ENCODE results near the gene CSNK1G2. TPM values are rescaled to one million over a fixed set of nuclear protein-coding genes. Genes with fewer than 3 reads are reported as not detected.

The CSNK1G2 gene
- total RNA-seq, 1 experiment from 2014 or later = 100.0 TPM

DNA sequence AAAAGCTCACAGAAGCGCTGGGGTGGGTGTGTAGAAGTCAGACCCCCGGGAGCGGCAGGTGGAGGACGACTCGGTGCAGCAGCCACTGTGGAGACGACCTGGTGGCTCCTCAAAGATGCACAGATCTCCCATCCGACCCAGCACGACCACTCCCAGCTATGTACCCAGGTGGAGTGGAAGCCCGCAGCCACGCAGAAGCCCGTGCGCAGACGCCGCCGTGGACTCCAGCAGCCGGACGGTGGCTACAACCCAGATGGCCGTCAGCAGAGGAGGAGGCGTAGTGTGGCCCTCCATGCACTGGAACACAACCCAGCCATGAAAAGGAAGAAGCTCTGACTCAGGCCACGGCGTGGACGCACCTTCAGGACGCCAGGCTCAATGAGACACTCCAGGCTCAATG lies 21.7 kb downstream of the CSNK1G2 start:
- Histone ChIP-seq H2AFZ (ENCODE audit: low read length) (no peak overlapping the region), H3K9me3 (ENCODE audit: control insufficient read depth, low read depth, low read length) (no peaks in the 10 kb centered on the region), H3K23me2 (ENCODE audit: insufficient read length, low read depth, low read length, poor library complexity, severe bottlenecking) (no peaks in the 10 kb centered on the region), H3K79me1 (ENCODE audit: insufficient read depth, low read depth, low read length, poor library complexity, severe bottlenecking) (peaks cover 6% of the 10 kb centered on the region), H2BK15ac (ENCODE audit: low read depth, low read length) (no peak overlapping the region), H3K9ac (ENCODE audit: extremely low read depth, insufficient read length, low read length) (no peak overlapping the region), H3K14ac (ENCODE audit: insufficient read depth, low read length) (no peak overlapping the region), H4K8ac (replicated peaks; ENCODE audit: insufficient read length, low read depth, low read length) (no peak overlapping the region), H3K4ac (ENCODE audit: low read depth, low read length) (no peak overlapping the region), H3T11ph (ENCODE audit: low read length) (no peak overlapping the region), H4K20me1 (ENCODE audit: control insufficient read depth, insufficient read depth, insufficient read length) (peaks cover 2% of the 10 kb centered on the region), H3K79me2 (ENCODE audit: insufficient read depth, low read length) (peaks cover 9% of the 10 kb centered on the region; the same call in 1 of the 2 replicates), H3K4me2 (ENCODE audit: insufficient read depth, insufficient read length, low read length) (no peak overlapping the region), H2BK20ac (ENCODE audit: low read depth, low read length, poor library complexity, severe bottlenecking) (no peak overlapping the region), H3K23ac (ENCODE audit: insufficient read length, low read depth, low read length) (no peak overlapping the region), H2BK12ac (ENCODE audit: insufficient read length, low read depth, low read length) (no peak overlapping the region), H3K27me3 (ENCODE audit: insufficient read depth, low read length) (no peaks in the 10 kb centered on the region), H3K27ac (ENCODE audit: insufficient read length, low read depth, low read length) (no peak overlapping the region), H2AK5ac (ENCODE audit: insufficient read length, low read length) (no peak overlapping the region), H2BK120ac (ENCODE audit: low read depth, low read length, poor library complexity, severe bottlenecking) (no peak overlapping the region), H3K56ac (ENCODE audit: insufficient read length, low read depth, low read length) (no peak overlapping the region), H2BK5ac (ENCODE audit: insufficient read length, low read length) (no peak overlapping the region), H3K18ac (ENCODE audit: insufficient read length, low read depth, low read length) (no peak overlapping the region), H4K91ac (ENCODE audit: insufficient read length, low read depth, low read length) (no peak overlapping the region), H4K5ac (ENCODE audit: insufficient read length, low read depth, low read length) (no peak overlapping the region), H3K4me1 (ENCODE audit: insufficient read depth, low read length) (no peaks in the 10 kb centered on the region)
- Mint-ChIP-seq H3K27me3 (ENCODE audit: low read depth) (no peaks in the 10 kb centered on the region), H3K36me3 (ENCODE audit: insufficient read depth in 1 of 3, low read depth in 3 of 3) (peaks cover 1 to 14% (median 13%) of the 10 kb centered on the region in 3 experiments; a peak in 4 of 7 replicates), H3K4me1 (no peaks in the 10 kb centered on the region; a peak in 1 of 4 replicates), H3K4me3 (no peak overlapping the region), H3K27ac (no peak overlapping the region), H3K9me3 (no peaks in the 10 kb centered on the region)
- no CpG with 5 or more reads among the region's 23 CpGs for WGBS (ENCODE audit: extremely low coverage, insufficient read length, low lambda C conversion rate)
- no peak for DNase-seq
- TF ChIP-seq CTCF (conservative IDR thresholded peaks at IDR 0.05) = no peak
